GM19324 (cell line): ENCODE measurements around the gene TIGD3.

Source experiments
- ATAC-seq: cut with Tn5 transposase; IDR thresholded peaks from one replicate; pipeline ENCODE4 v1.9.1; 2021; ENCODE audit warnings: mild to moderate bottlenecking, moderate library complexity; ENCODE audit not compliant: unreplicated experiment, low FRiP score

Gene TIGD3

GRCh38 chr11:65401803-65402248 is 47.3 kb downstream of the TIGD3 start:
- no peak for ATAC-seq

GRCh38 chr11:65402790-65403189 is 48.2 kb downstream of the TIGD3 start:
- no peak for ATAC-seq

GRCh38 chr11:65403607-65404121 is 49.1 kb downstream of the TIGD3 start:
- ATAC-seq, result no peak

- ATAC-seq, result no peak
Observed at GRCh38 chr11:65404210-65404609, 49.7 kb downstream of the TIGD3 start.

- no peak for ATAC-seq
Observed at GRCh38 chr11:65404638-65405339, 50.2 kb downstream of the TIGD3 start.
